Mesenchymal stem cell (in vitro differentiated cells and primary cell): ENCODE data around the gene ABCA1.
A peak's percentile ranks its signal among the peaks of the same experiment; 100 is the strongest.

Experiments used
- DNase-seq: peaks from one replicate; pipeline ENCODE4 v3.0.0-alpha.2; 2013
- H2AFZ ChIP-seq: one replicate; pipeline ENCODE4 v1.6.1; 2013; ENCODE audit warnings: low read depth, mild to moderate bottlenecking, control low read depth, inconsistent platforms, low read length, moderate library complexity
- H2AK5ac ChIP-seq: 2 replicates; pipeline ENCODE4 v1.6.1; 2013; ENCODE audit warnings: low read length, moderate library complexity, mild to moderate bottlenecking, inconsistent platforms; ENCODE audit not compliant: severe bottlenecking
- H2BK120ac ChIP-seq: one replicate; pipeline ENCODE4 v1.6.1; 2013; ENCODE audit warnings: low read depth, mild to moderate bottlenecking, inconsistent platforms, low read length, moderate library complexity
- H2BK12ac ChIP-seq, 2 experiments: one replicate each; pipeline ENCODE4 v1.6.1; 2013; ENCODE audit warnings: inconsistent platforms in 2 of 2, low read length in 2 of 2, mild to moderate bottlenecking in 2 of 2, moderate library complexity in 2 of 2, control low read depth in 1 of 2
- H2BK15ac ChIP-seq: one replicate; pipeline ENCODE4 v1.6.1; 2013; ENCODE audit warnings: mild to moderate bottlenecking, low read depth, inconsistent platforms; ENCODE audit not compliant: poor library complexity, severe bottlenecking
- H2BK5ac ChIP-seq: 2 replicates; pipeline ENCODE4 v1.6.1; 2013; ENCODE audit warnings: low read depth, mild to moderate bottlenecking, low read length, control low read depth, inconsistent platforms; ENCODE audit not compliant: poor library complexity, severe bottlenecking
- H3K14ac ChIP-seq, 2 experiments: one replicate each; pipeline ENCODE4 v1.6.1; 2013; ENCODE audit warnings: inconsistent platforms in 2 of 2, low read length in 2 of 2, control low read depth in 1 of 2, mild to moderate bottlenecking in 1 of 2, moderate library complexity in 1 of 2
- H3K18ac ChIP-seq, 2 experiments: one replicate each; pipeline ENCODE4 v1.6.1; 2013; ENCODE audit warnings: inconsistent platforms in 2 of 2, low read length in 2 of 2, control low read depth in 1 of 2, low read depth in 1 of 2, mild to moderate bottlenecking in 1 of 2
- H3K23ac ChIP-seq, 2 experiments: one replicate each; pipeline ENCODE4 v1.6.1; 2013; ENCODE audit warnings: inconsistent platforms in 2 of 2, low read length in 2 of 2, mild to moderate bottlenecking in 2 of 2, moderate library complexity in 2 of 2, control low read depth in 1 of 2
- H3K27ac ChIP-seq: 2 replicates; pipeline ENCODE4 v1.5.1; 2013; ENCODE audit warnings: mild to moderate bottlenecking, moderate library complexity, low read length, control low read depth, inconsistent platforms; ENCODE audit not compliant: poor library complexity, severe bottlenecking
- H3K27me3 ChIP-seq, 2 experiments: 2 replicates each; pipeline versions ENCODE4 v1.6.1 to v1.7.0; 2013; ENCODE audit warnings: low read length in 2 of 2, mild to moderate bottlenecking in 2 of 2, moderate library complexity in 2 of 2, control low read depth in 1 of 2, inconsistent platforms in 1 of 2; ENCODE audit not compliant: control insufficient read depth in 1 of 2, insufficient read depth in 1 of 2
- H3K36me3 ChIP-seq, 2 experiments: 2 replicates each; pipeline versions ENCODE4 v1.6.1 to v1.7.0; 2013; ENCODE audit warnings: low read length in 2 of 2, control low read depth in 1 of 2, inconsistent platforms in 1 of 2, low read depth in 1 of 2, mild to moderate bottlenecking in 1 of 2; ENCODE audit not compliant: insufficient read depth in 2 of 2, control insufficient read depth in 1 of 2
- H3K4ac ChIP-seq, 2 experiments: one replicate each; pipeline ENCODE4 v1.6.1; 2013; ENCODE audit warnings: inconsistent platforms in 2 of 2, low read length in 2 of 2, mild to moderate bottlenecking in 2 of 2, moderate library complexity in 2 of 2, control low read depth in 1 of 2, low read depth in 1 of 2
- H3K4me1 ChIP-seq: 2 replicates; pipeline ENCODE4 v1.6.1; 2013; ENCODE audit warnings: low read depth, low read length, control low read depth; ENCODE audit not compliant: control insufficient read depth, insufficient read depth
- H3K4me2 ChIP-seq: 2 replicates; pipeline ENCODE4 v1.6.1; 2013; ENCODE audit warnings: low read length, mild to moderate bottlenecking, inconsistent platforms; ENCODE audit not compliant: poor library complexity, severe bottlenecking
- H3K4me3 ChIP-seq, 2 experiments: 2 replicates each; pipeline versions ENCODE4 v1.5.1 to v1.7.0; 2013; ENCODE audit warnings: low read length in 2 of 2, mild to moderate bottlenecking in 2 of 2, control low read depth in 1 of 2, low read depth in 1 of 2; ENCODE audit not compliant: insufficient read depth in 1 of 2
- H3K79me1 ChIP-seq: replicated peaks from 2 replicates; pipeline ENCODE4 v1.6.1; 2013; ENCODE audit warnings: mild to moderate bottlenecking, control low read depth, low read length, inconsistent platforms; ENCODE audit not compliant: poor library complexity, severe bottlenecking
- H3K9ac ChIP-seq: 2 replicates; pipeline ENCODE4 v1.7.0; 2013; ENCODE audit warnings: mild to moderate bottlenecking, low read length, moderate library complexity
- H3K9me3 ChIP-seq: 2 replicates; pipeline ENCODE4 v1.7.0; 2013; ENCODE audit warnings: mild to moderate bottlenecking, low read length; ENCODE audit not compliant: control insufficient read depth
- H4K8ac ChIP-seq: one replicate; pipeline ENCODE4 v1.6.1; 2013; ENCODE audit warnings: inconsistent platforms, mild to moderate bottlenecking, low read length, moderate library complexity
- H4K91ac ChIP-seq: one replicate; pipeline ENCODE4 v1.6.1; 2013; ENCODE audit warnings: mild to moderate bottlenecking, low read length, inconsistent platforms
- WGBS: methylation state at CpG from one replicate; pipeline ENCODE4 v1.1.7; 2013; ENCODE audit warnings: mixed read lengths; 5-methylcytosine and 5-hydroxymethylcytosine counted together

ABCA1 gene

DNA sequence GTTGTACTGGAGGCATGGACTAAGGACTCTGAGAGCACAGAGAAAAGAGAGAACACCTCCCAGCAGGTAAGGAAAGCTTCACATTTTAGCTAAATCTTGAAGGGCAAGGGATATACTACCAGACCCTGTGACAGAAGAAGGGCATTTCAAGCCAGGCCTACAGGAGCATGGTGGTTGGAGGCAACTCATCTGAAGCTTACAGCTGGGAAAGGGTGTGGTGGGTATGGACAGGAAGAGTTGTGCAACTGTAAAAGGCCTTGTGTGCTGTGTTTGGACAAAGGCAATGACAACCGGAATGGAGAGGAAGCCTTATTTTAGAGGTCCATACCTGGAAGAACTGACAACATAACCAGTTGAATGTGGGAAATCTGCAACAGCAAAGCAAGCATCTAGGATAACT lies 132.9 kb downstream of the ABCA1 start:
- Histone ChIP-seq H2BK12ac (peak overlapping the region in 1 of 2 experiments; percentile 34), H2AFZ (no peak overlapping the region), H3K18ac (no peak overlapping the region), H3K27ac (no peak overlapping the region), H3K4ac (no peak overlapping the region), H4K91ac (no peak overlapping the region), H3K4me2 (no peak overlapping the region), H2BK15ac (no peak overlapping the region), H4K8ac (no peak overlapping the region), H2BK5ac (no peak overlapping the region), H3K9me3 (no peaks in the 10 kb centered on the region), H3K4me3 (no peak overlapping the region), H2BK120ac (no peak overlapping the region), H2AK5ac (no peak overlapping the region), H3K27me3 (no peaks in the 10 kb centered on the region), H3K4me1 (peaks cover 3% of the 10 kb centered on the region), H3K14ac (no peak overlapping the region), H3K79me1 (no peaks in the 10 kb centered on the region), H3K9ac (no peak overlapping the region), H3K23ac (no peak overlapping the region), H3K36me3 (peaks cover 30 to 98% of the 10 kb centered on the region in 2 experiments)
- DNase-seq, result peak; percentile 30
- WGBS, result 15% methylated on average over 1 of the region's 1 CpG

DNA sequence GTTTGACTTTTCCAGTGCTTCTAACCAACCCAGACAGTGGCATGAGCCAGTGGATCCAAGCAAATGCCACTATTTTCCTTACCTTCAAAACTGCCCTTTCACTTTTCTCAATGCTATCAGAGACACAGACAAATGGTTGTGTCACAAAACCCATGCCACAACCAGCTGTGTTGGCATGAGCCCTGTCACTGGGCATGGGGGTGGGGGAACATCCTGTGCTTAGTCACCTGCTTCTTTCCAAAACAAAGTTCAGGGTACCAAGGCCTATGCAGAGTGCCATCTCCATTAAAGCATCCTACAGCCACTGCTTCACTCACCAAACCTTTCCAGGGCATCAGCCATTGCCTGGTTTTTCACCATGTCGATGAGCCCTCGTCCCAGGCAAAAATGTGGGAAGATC lies 133.9 kb downstream of the ABCA1 start:
- Histone ChIP-seq H2AK5ac (no peak overlapping the region), H4K91ac (no peak overlapping the region), H3K4me2 (no peak overlapping the region), H3K27ac (no peak overlapping the region), H3K4ac (no peak overlapping the region), H3K14ac (no peak overlapping the region), H3K4me3 (no peak overlapping the region), H2AFZ (no peak overlapping the region), H2BK12ac (no peak overlapping the region), H3K9ac (no peak overlapping the region), H3K79me1 (no peaks in the 10 kb centered on the region), H4K8ac (peak overlapping the region; percentile 56), H3K9me3 (no peaks in the 10 kb centered on the region), H3K27me3 (no peaks in the 10 kb centered on the region), H3K18ac (no peak overlapping the region), H2BK15ac (no peak overlapping the region), H3K23ac (no peak overlapping the region), H3K36me3 (peaks cover 27 to 99% of the 10 kb centered on the region in 2 experiments), H2BK5ac (no peak overlapping the region), H3K4me1 (peaks cover 3% of the 10 kb centered on the region), H2BK120ac (no peak overlapping the region)
- no peak for DNase-seq
- WGBS, result no CpG with 5 or more reads among the region's 2 CpGs

DNA sequence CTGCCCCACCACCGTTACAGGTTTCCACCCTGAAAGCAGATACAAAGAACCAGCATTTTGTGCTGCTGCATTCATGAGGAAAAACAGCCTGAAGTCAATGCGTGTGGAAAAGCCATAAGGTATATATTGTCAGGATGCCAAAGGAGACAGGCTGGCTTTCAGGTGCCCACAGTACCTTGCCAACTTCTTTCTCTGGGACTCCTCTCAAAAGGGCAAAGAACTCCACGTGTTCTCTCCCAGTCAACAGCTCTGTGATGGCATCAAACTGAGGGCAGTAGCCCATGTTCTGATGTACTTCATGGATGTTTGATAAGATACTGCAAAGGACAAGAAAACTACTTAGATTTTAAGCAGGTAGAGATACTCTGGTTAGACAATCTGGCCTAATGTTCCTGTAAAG lies 139.7 kb downstream of the ABCA1 start:
- no peak overlapping the region for H2BK5ac ChIP-seq
- H2BK120ac ChIP-seq, result no peak overlapping the region
- no peak overlapping the region for H3K23ac ChIP-seq
- H3K36me3 ChIP-seq, result peaks cover 38 to 98% of the 10 kb centered on the region in 2 experiments
- H3K14ac ChIP-seq, result no peak overlapping the region
- no peak overlapping the region for H2AFZ ChIP-seq
- 100% methylated on average over 1 of the region's 3 CpGs for WGBS
- H3K4me3 ChIP-seq, result no peak overlapping the region
- H2AK5ac ChIP-seq, result no peak overlapping the region
- H4K91ac ChIP-seq, result no peak overlapping the region
- no peak for DNase-seq
- no peak overlapping the region for H3K27ac ChIP-seq
- no peaks in the 10 kb centered on the region for H3K27me3 ChIP-seq
- no peak overlapping the region for H3K4me2 ChIP-seq
- H2BK12ac ChIP-seq, result no peak overlapping the region
- H3K18ac ChIP-seq, result no peak overlapping the region
- H4K8ac ChIP-seq, result no peak overlapping the region
- no peaks in the 10 kb centered on the region for H3K9me3 ChIP-seq
- no peak overlapping the region for H3K4ac ChIP-seq
- H3K9ac ChIP-seq, result no peak overlapping the region
- no peaks in the 10 kb centered on the region for H3K79me1 ChIP-seq
- H3K4me1 ChIP-seq, result no peaks in the 10 kb centered on the region
- H2BK15ac ChIP-seq, result no peak overlapping the region

DNA sequence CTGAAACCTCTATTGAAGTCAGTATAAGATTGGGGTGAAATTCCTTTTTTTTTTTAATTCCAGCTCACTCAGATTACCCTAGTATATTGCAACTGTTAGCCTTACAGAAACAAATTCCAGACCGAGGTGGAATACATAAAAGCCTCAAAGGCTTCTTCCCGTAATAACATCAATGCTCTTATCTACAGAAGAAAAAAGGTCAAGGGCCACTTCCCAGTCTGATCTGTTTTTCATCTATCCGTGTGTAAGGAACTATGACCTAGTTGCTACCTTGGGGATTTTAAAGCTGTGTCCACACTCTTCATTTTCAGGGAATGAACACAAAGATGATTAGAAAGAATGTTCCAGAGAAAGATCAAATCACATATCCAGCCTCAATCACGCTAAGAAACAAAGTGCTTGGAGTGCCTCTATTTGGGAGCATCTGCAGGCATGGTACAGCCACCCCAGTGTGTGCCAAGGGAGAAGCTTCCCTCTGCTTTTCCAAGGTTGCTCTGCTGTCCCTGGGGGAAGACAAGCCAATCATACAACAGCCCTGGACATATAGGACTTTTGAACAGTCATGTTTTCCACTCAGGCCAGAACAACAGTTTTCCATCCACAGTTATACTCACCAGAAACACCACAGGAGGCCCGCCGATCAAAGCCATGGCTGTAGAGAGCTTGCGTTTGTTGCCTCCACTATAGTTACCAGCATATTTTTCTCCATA lies 140.5 kb downstream of the ABCA1 start:
- H3K27ac ChIP-seq, result no peak overlapping the region
- peaks cover 34 to 98% of the 10 kb centered on the region in 2 experiments for H3K36me3 ChIP-seq
- H3K4me3 ChIP-seq, result no peak overlapping the region
- H3K79me1 ChIP-seq, result no peaks in the 10 kb centered on the region
- H3K27me3 ChIP-seq, result no peaks in the 10 kb centered on the region
- H3K14ac ChIP-seq, result no peak overlapping the region
- H2BK12ac ChIP-seq, result no peak overlapping the region
- no peak overlapping the region for H2BK120ac ChIP-seq
- H3K4me1 ChIP-seq, result no peaks in the 10 kb centered on the region
- no peak overlapping the region for H4K91ac ChIP-seq
- H2BK15ac ChIP-seq, result no peak overlapping the region
- no peak for DNase-seq
- H3K9me3 ChIP-seq, result no peaks in the 10 kb centered on the region
- H3K23ac ChIP-seq, result no peak overlapping the region
- no peak overlapping the region for H2AFZ ChIP-seq
- H2BK5ac ChIP-seq, result no peak overlapping the region
- no peak overlapping the region for H3K9ac ChIP-seq
- WGBS, result 66% methylated on average over 7 of the region's 7 CpGs
- no peak overlapping the region for H3K4ac ChIP-seq
- H4K8ac ChIP-seq, result no peak overlapping the region
- H3K4me2 ChIP-seq, result no peak overlapping the region
- no peak overlapping the region for H2AK5ac ChIP-seq
- H3K18ac ChIP-seq, result no peak overlapping the region
